ENCODE results near the gene ZNF200. TPM values are rescaled to one million over a fixed set of nuclear protein-coding genes. Genes with fewer than 3 reads are reported as not detected.

Gene ZNF200
- total and polyA plus RNA-seq, 2 donors (not counting 3 experiments of a cell fraction or from before 2014, with no cell fraction given) = 2.8 to 10.0 TPM

GRCh38 chr16:3282730-3283542 is 48.0 kb upstream of the ZNF200 start, which contains the start of gene ZNF263:
Gene ZNF263 (plus strand): TSS chr16:3283491. CDS start chr16:3283819, 328 bp downstream.
- H3K4me2 ChIP-seq (ENCODE audit: insufficient read depth, low read length) = peak within 1 kb of the TSS; percentile 93
- H3K9me3 ChIP-seq (replicated peaks; ENCODE audit: control insufficient read depth, insufficient read depth, low read length) = no peaks in the 10 kb centered on the region
- DNase-seq (ENCODE audit: low read depth, low spot score) = peak; percentile 98
- ChIA-PET POLR2A (interaction anchor here (1.3 to 1.6 kb wide), 4 partner anchors 22 to 218 kb away, joined by 3 to 7 read pairs (median 4); partner anchors contain the start of genes CLUAP1, ZNF174 and ZSCAN32), CTCF (interaction anchor here (1.0 to 3.2 kb wide), 7 partner anchors 9 to 218 kb away, joined by 3 to 21 read pairs (median 4); partner anchors contain the start of gene CLUAP1)
- H3K27ac ChIP-seq (ENCODE audit: insufficient read depth, low read depth, low read length) = peak within 1 kb of the TSS; percentile 92
- H3K27me3 ChIP-seq (ENCODE audit: control insufficient read depth in 2 of 2, insufficient read depth in 2 of 2, low read length in 2 of 2) = peaks cover 2 to 6% of the 10 kb centered on the region in 2 experiments
- peaks cover 35% of the 10 kb centered on the region for H3K79me2 ChIP-seq (ENCODE audit: control insufficient read depth, insufficient read depth, low read length)
- H2AFZ ChIP-seq (ENCODE audit: low read depth, low read length) = peak within 1 kb of the TSS; percentile 69
- TSS peak; percentile 71 for BruUV-seq (replicated peaks)
- peaks cover 13% of the 10 kb centered on the region for H3K4me1 ChIP-seq (ENCODE audit: control insufficient read depth, extremely low read depth, insufficient read depth, low read length)
- dilution Hi-C loops (cut with MboI; ENCODE audit: extremely low pct_ligation_motif_present, low sequenced_read_pairs) (no loop called here), intact Hi-C loops (cut with micrococcal nuclease) (loop anchor here (1.0 to 2.0 kb wide), 6 partner anchors 19 to 217 kb away; partner anchors contain the start of genes OR1F1, TIGD7, ZNF174 and ZNF75A)
- H4K20me1 ChIP-seq (replicated peaks; ENCODE audit: control insufficient read depth, extremely low read depth, insufficient read depth, low read length) = no peaks in the 10 kb centered on the region
- TF ChIP-seq JUN (IDR thresholded peaks at IDR 0.05; ENCODE audit: borderline replicate concordance, insufficient read depth, insufficient read length, low read depth) (peak; percentile 8), FOS (IDR thresholded peaks at IDR 0.05; ENCODE audit: borderline replicate concordance, insufficient read depth, low read length) (peak; percentile 25), CTCF (IDR thresholded peaks at IDR 0.05; ENCODE audit: extremely low read depth in 1 of 2, insufficient read depth in 1 of 2, low read depth in 1 of 2, low read length in 2 of 2) (no peak), MAX (IDR thresholded peaks at IDR 0.05; ENCODE audit: insufficient read depth, insufficient read length) (peak; percentile 81), GATA2 (IDR thresholded peaks at IDR 0.05; ENCODE audit: insufficient read depth, insufficient read length, low read depth, low read length) (no peak), MYC (IDR thresholded peaks at IDR 0.05; ENCODE audit: low read depth, low read length) (no peak), EZH2 (IDR thresholded peaks at IDR 0.05; ENCODE audit: borderline replicate concordance, low read depth, low read length, severe bottlenecking) (no peak), POLR2AphosphoS5 (IDR thresholded peaks at IDR 0.05; ENCODE audit: insufficient read depth, low read depth, low read length) (peak; percentile 83), POLR2A (IDR thresholded peaks at IDR 0.05; ENCODE audit: low read depth, low read length) (peak; percentile 75)
- peaks cover 0 to 5% of the 10 kb centered on the region in 2 experiments for H3K36me3 ChIP-seq (ENCODE audit: control insufficient read depth in 2 of 2, extremely low read depth in 1 of 2, insufficient read depth in 2 of 2, low read length in 2 of 2)
- peak within 1 kb of the TSS; percentile 74 to 79 (median 77) for H3K4me3 ChIP-seq (replicated peaks in 1 of 3; ENCODE audit: insufficient read depth in 1 of 3, low read depth in 1 of 3, low read length in 3 of 3)
- H3K9ac ChIP-seq (replicated peaks; ENCODE audit: extremely low read depth, insufficient read depth, low read length) = peak within 1 kb of the TSS; percentile 86
- no peaks in the 10 kb centered on the region for H3K9me1 ChIP-seq (replicated peaks; ENCODE audit: control insufficient read depth, extremely low read depth, insufficient read depth, low read length)
- peak; percentile 98 for FAIRE-seq

Data from endothelial cell of umbilical vein (primary cell).